HG03280 (cell line): ENCODE results near the gene RALGPS1.
"Not testable (repeated sequence)": the region's sequence is repeated elsewhere in the genome, so short reads cannot be mapped to it uniquely, and the experiment has no call there.

Experiments
- ATAC-seq: cut with Tn5 transposase; IDR thresholded peaks from one replicate; pipeline ENCODE4 v1.9.1; 2021; ENCODE audit warnings: mild to moderate bottlenecking, moderate library complexity; ENCODE audit not compliant: unreplicated experiment

The RALGPS1 gene

GRCh38 chr9:127132375-127132774, 217.8 kb downstream of the RALGPS1 start:
- ATAC-seq, result no peak

GRCh38 chr9:127132921-127133647, 218.5 kb downstream of the RALGPS1 start:
- ATAC-seq, result no peak

- no peak for ATAC-seq
Observed at GRCh38 chr9:127133739-127134167, 219.2 kb downstream of the RALGPS1 start.

- ATAC-seq, result no peak
Observed at GRCh38 chr9:127135056-127135745, 220.6 kb downstream of the RALGPS1 start.

- ATAC-seq, result no peak
Observed at GRCh38 chr9:127136081-127136879, 221.7 kb downstream of the RALGPS1 start.

- no peak for ATAC-seq
Observed at GRCh38 chr9:127136880-127137639, 222.5 kb downstream of the RALGPS1 start.

GRCh38 chr9:127137640-127138360, 223.2 kb downstream of the RALGPS1 start:
- no peak for ATAC-seq

- ATAC-seq, result no peak
Observed at GRCh38 chr9:127138444-127138843, 223.9 kb downstream of the RALGPS1 start.

GRCh38 chr9:127139071-127139731, 224.6 kb downstream of the RALGPS1 start:
- ATAC-seq, result no peak

GRCh38 chr9:127139775-127140174, 225.2 kb downstream of the RALGPS1 start:
- ATAC-seq, result no peak

- ATAC-seq, result no peak
Observed at GRCh38 chr9:127140181-127140580, 225.6 kb downstream of the RALGPS1 start.

- ATAC-seq, result no peak
Observed at GRCh38 chr9:127140842-127141675, 226.5 kb downstream of the RALGPS1 start.

GRCh38 chr9:127142291-127142690, 227.7 kb downstream of the RALGPS1 start:
- no peak for ATAC-seq

- no peak for ATAC-seq
Observed at GRCh38 chr9:127142931-127143464, 228.4 kb downstream of the RALGPS1 start.

- ATAC-seq, result no peak
Observed at GRCh38 chr9:127143920-127144465, 229.4 kb downstream of the RALGPS1 start.

- ATAC-seq, result no peak
Observed at GRCh38 chr9:127144670-127145445, 230.3 kb downstream of the RALGPS1 start.

GRCh38 chr9:127146841-127147240, 232.3 kb downstream of the RALGPS1 start:
- ATAC-seq, result not testable (repeated sequence)
